GM18526 (cell line): ENCODE measurements around the gene VCAN.

ENCODE experiments used
- POLR2A ChIP-seq: IDR thresholded peaks from 3 replicates; pipeline ENCODE4 v1.6.1; 2011; ENCODE audit not compliant: insufficient read length; ENCODE audit errors: extremely low read depth

Gene VCAN

DNA sequence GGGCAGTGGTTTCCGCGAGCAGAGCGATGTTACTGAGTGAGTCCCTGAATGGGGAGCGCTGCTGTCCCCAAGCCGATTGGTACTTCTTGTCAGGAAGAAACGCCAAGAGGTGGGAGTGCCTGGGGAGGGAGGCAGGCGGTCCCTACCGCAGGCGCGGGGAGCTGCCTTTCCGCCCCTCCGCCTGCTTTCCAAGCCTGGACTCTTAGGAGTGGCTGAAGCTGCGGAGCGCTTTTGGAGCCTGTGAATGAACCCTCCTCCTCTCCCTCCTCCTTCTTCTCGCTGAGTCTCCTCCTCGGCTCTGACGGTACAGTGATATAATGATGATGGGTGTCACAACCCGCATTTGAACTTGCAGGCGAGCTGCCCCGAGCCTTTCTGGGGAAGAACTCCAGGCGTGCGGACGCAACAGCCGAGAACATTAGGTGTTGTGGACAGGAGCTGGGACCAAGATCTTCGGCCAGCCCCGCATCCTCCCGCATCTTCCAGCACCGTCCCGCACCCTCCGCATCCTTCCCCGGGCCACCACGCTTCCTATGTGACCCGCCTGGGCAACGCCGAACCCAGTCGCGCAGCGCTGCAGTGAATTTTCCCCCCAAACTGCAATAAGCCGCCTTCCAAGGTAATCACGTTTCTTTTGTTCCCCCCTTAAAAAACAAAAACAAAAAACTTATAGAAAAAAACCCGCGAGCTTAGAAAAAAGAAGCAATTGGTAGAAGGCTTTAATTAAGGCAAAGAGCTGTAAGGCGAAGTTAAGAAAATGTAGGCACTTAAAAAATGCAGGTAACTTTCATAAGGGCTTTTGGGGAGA lies at the start of gene VCAN:
Gene VCAN, plus strand, starts transcription at position 340 of the 808 bp plus-strand sequence. CDS start 11,775 bp downstream, outside the sequence.
- no peak for TF ChIP-seq POLR2A

DNA sequence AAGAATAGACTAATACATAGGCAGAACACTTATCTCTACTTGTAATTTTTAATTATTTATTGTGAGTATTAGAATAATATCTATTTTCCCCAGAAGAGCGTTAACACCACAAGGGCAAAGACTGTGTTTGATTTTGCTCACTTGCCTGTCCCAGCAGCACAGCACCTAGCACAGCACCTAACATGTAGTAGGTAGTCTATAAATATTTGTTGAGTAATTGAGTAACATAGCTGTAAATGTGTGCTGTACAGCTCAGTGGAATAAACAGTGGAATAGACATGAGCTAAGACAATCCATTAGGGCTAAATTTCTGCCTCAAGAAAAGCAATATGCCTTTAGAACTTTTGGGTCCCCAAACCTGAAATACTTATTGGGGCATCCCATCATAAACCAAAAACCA lies 49.3 kb upstream of the VCAN start:
- TF ChIP-seq POLR2A: no peak

- TF ChIP-seq POLR2A: no peak
These were observed 44.7 kb upstream of the VCAN start for GRCh38 chr5:83426855-83427254.

GRCh38 chr5:83428126-83428525 lies 43.4 kb upstream of the VCAN start:
- TF ChIP-seq POLR2A: no peak

DNA sequence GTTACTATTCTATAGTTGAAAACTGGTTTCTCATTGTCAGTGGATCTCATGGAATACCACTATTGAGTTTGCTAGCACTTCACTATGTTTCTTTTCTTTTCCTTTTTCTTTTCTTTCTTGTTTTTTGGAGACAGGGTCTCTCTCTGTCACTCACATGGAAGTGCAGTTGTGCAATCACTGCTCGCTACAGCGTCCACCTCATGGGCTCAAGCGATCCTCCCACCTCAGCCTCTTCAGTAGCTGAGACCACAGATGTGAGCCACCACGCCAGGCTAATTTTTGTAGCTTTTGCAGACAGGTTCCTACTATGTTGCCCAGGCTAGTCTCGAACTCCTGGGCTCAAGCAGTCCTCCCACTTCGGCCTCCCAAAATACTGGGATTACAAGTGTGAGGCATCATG lies 42.7 kb upstream of the VCAN start:
- TF ChIP-seq POLR2A: no peak

DNA sequence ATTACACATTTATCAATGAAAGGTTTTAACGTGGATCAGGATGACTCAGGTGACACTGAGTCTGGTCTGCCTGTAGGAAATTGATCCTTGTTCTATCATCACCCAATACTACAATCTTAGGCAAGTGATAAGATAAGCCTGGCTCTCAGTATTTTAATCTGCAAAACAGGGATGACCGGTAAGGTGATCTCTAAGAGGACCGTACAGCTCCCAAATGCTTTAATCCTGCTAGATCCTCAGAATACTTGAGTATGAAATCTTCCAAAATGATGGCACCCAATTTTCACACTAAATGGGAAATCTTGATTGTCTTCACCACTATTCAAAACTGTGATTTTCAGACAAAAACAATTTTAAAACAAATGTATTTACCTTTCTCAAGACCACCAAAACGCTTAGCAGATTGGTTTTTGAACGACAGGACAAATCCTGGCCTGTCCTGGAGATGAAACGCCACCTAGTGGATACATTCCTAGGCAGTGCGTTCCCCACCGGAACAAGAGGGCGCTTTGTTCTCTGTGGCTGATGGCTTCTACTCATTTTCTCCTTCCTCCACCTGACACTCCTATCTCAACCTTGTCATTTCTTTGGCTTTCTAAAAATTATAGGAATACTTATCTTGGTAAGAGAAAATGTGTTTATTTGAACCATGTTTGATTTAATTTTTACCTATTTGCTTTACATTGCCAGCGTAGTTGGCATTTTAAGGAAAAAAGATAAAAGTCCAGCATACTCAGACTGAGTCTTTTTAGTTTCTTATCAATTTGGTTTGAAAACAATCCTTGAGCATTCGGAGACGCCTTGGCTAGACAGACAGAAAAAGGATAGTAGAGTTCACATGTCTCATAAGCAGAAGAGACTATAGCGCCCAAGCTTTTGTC lies 41.2 kb upstream of the VCAN start:
- no peak for TF ChIP-seq POLR2A

GRCh38 chr5:83433891-83434290 lies 37.7 kb upstream of the VCAN start:
- TF ChIP-seq POLR2A: no peak

GRCh38 chr5:83434946-83435345 lies 36.6 kb upstream of the VCAN start:
- TF ChIP-seq POLR2A: no peak

GRCh38 chr5:83436276-83436675 lies 35.3 kb upstream of the VCAN start:
- no peak for TF ChIP-seq POLR2A

DNA sequence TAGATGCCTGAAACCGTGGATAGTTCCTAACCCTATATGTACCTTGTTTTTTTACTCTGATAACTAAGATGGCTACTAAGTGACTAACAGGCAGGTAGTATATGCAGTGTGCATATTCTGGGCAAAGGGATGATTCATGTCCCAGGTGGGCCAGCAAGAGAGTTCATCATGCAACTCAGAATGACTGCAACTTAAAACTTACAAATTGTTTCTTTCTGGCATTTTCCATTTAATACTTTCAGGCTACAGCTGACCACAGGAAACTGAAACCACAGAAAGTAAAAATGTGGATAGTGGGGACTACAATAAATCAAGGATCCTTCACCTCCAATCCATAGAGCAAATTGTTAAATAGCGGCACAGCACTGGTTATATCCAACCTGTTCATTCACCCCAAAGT lies 30.7 kb upstream of the VCAN start:
- no peak for TF ChIP-seq POLR2A

GRCh38 chr5:83441747-83442146 lies 29.8 kb upstream of the VCAN start:
- TF ChIP-seq POLR2A: no peak

- TF ChIP-seq POLR2A: no peak
These were observed 28.0 kb upstream of the VCAN start for GRCh38 chr5:83443534-83443933.

GRCh38 chr5:83444445-83444844 lies 27.1 kb upstream of the VCAN start:
- no peak for TF ChIP-seq POLR2A

DNA sequence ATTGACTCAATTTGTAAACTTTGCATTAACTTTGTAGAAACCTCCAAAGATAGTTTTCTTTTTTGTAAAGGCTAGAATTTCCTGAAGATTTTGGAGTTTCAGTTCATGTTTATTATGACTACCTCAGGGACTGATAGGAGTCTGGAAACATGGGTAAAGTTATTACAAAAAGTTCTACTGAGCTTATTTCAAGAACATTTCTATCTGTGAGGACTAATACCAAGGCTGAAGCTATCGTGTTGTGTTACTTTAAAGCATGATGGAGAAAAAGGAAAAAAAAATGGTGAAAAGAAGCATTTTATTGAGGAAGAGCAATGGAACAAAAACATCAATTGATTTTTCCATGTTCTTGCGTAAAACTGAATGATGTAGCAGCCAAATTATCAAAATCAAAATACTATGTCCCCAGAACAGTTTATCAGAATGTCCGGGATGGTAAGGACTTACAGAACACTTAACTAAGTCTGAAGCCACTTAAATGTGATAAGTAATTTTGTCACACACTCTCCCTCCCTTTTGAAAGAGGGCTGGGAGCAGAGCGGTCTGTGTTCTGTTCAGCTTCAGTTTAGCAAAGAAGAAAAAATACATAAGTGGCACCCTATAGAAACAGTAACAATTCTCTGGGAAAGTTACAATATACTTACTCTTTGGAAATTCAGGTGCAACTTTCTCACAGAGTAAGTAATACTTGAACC lies 25.1 kb upstream of the VCAN start:
- TF ChIP-seq POLR2A: no peak

DNA sequence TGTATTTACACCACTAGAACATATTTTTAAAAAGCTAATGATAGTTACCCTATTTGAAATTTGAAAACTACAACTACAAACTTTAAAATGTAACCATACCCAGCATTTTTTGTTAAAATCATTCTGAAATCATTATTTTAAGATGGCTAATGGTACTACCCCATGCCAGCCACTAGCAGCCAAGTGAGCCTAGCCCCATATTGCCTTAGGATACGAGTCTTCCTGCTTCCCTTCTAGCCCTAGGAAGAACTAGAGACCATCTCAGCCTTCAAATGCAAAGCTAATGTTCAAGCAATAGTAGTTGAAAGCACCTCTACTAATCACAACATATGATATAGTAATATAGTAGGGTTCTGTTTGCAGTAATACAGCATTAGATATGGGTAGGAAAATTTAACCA lies 24.0 kb upstream of the VCAN start:
- no peak for TF ChIP-seq POLR2A
